ENCODE data around the gene PLEKHG7.
"Not testable (repeated sequence)": the region's sequence is repeated elsewhere in the genome, so short reads cannot be mapped to it uniquely, and the experiment has no call there.

PLEKHG7 gene

GRCh38 chr12:92715625-92716024 is 12.8 kb downstream of the PLEKHG7 start:
- DNase-seq, result no peak

- DNase-seq, result no peak
Measured at GRCh38 chr12:92717202-92717601, 14.4 kb downstream of the PLEKHG7 start.

GRCh38 chr12:92718483-92718990 is 15.7 kb downstream of the PLEKHG7 start:
- no peak for DNase-seq

- DNase-seq, result no peak
Measured at GRCh38 chr12:92719674-92720073, 16.9 kb downstream of the PLEKHG7 start.

- no peak for DNase-seq
Measured at GRCh38 chr12:92721130-92721529, 18.3 kb downstream of the PLEKHG7 start.

- DNase-seq, result no peak
Measured at GRCh38 chr12:92721656-92722055, 18.9 kb downstream of the PLEKHG7 start.

- DNase-seq, result no peak
Measured at GRCh38 chr12:92722897-92723296, 20.1 kb downstream of the PLEKHG7 start.

- DNase-seq, result no peak
Measured at GRCh38 chr12:92726850-92727249, 24.1 kb downstream of the PLEKHG7 start.

GRCh38 chr12:92729773-92730305 is 27.1 kb downstream of the PLEKHG7 start:
- DNase-seq, result no peak

GRCh38 chr12:92730758-92731157 is 28.0 kb downstream of the PLEKHG7 start:
- no peak for DNase-seq

GRCh38 chr12:92732216-92732615 is 29.4 kb downstream of the PLEKHG7 start:
- DNase-seq, result no peak

- no peak for DNase-seq
Measured at GRCh38 chr12:92732716-92733115, 29.9 kb downstream of the PLEKHG7 start.

- DNase-seq, result no peak
Measured at GRCh38 chr12:92733181-92733580, 30.4 kb downstream of the PLEKHG7 start.

GRCh38 chr12:92733661-92734060 is 30.9 kb downstream of the PLEKHG7 start:
- no peak for DNase-seq

- no peak for DNase-seq
Measured at GRCh38 chr12:92735131-92735721, 32.4 kb downstream of the PLEKHG7 start.

- no peak for DNase-seq
Measured at GRCh38 chr12:92736605-92737004, 33.8 kb downstream of the PLEKHG7 start.

- DNase-seq, result no peak
Measured at GRCh38 chr12:92737855-92738850, 35.4 kb downstream of the PLEKHG7 start.

GRCh38 chr12:92739113-92739512 is 36.3 kb downstream of the PLEKHG7 start:
- no peak for DNase-seq

GRCh38 chr12:92740411-92740810 is 37.6 kb downstream of the PLEKHG7 start:
- no peak for DNase-seq

- no peak for DNase-seq
Measured at GRCh38 chr12:92743026-92743425, 40.2 kb downstream of the PLEKHG7 start.

- DNase-seq, result no peak
Measured at GRCh38 chr12:92745856-92746550, 43.2 kb downstream of the PLEKHG7 start.

GRCh38 chr12:92747151-92747550 is 44.4 kb downstream of the PLEKHG7 start:
- no peak for DNase-seq

GRCh38 chr12:92749691-92750090 is 46.9 kb downstream of the PLEKHG7 start:
- DNase-seq, result not testable (repeated sequence)
